Right lobe of liver (tissue), 6 donors: ENCODE measurements around the gene MTG1. TPM values are rescaled to one million over a fixed set of nuclear protein-coding genes. Genes with fewer than 3 reads are reported as not detected.

Source experiments
- ATAC-seq, 4 donors: fragments of 200-7000 bp; cut with Tn5 transposase; one replicate each; pipeline ENCODE4 v1.9.1; 2020; ENCODE audit warnings: mild to moderate bottlenecking in 4 of 4, moderate library complexity in 4 of 4
- DNase-seq, 3 donors: peaks; one replicate each; pipeline ENCODE4 v3.0.0-alpha.2; 2020
- H3K27ac ChIP-seq, 3 donors: fragments of 200-600 bp; one replicate each; pipeline ENCODE4 v1.8.0; 2022
- H3K27me3 ChIP-seq, 2 donors: fragments of 200-600 bp; one replicate each; pipeline ENCODE4 v1.8.0; 2022
- H3K36me3 ChIP-seq, 4 donors: fragments of 200-600 bp; sonication (generic) in 1 of 4; one replicate each; pipeline versions ENCODE4 v1.5.1 to v1.8.0; 2017 to 2022; ENCODE audit warnings: control low read depth in 1 of 4
- H3K4me1 ChIP-seq, 4 donors: fragments of 200-600 bp; sonication (generic) in 1 of 4; one replicate each; pipeline versions ENCODE4 v1.5.1 to v1.8.0; 2017 to 2022; ENCODE audit warnings: control low read depth in 1 of 4
- H3K4me3 ChIP-seq, 3 donors: fragments of 200-600 bp; one replicate each; pipeline ENCODE4 v1.8.0; 2022
- H3K9me3 ChIP-seq, 4 donors: fragments of 200-600 bp; sonication (generic) in 1 of 4; one replicate each; pipeline versions ENCODE4 v1.5.1 to v1.8.0; 2017 to 2022; ENCODE audit warnings: control low read depth in 1 of 4
- POLR2A ChIP-seq: fragments of 450-650 bp; IDR thresholded peaks from one replicate; pipeline ENCODE4 v1.6.1; 2017; ENCODE audit warnings: antibody characterized with exemption, mild to moderate bottlenecking
- WGBS: methylation state at CpG from one replicate; pipeline ENCODE4 v1.1.6; 2018; ENCODE audit warnings: low coverage, low lambda C conversion rate; ENCODE audit not compliant: insufficient coverage; ENCODE audit errors: missing lambda C conversion rate; 5-methylcytosine and 5-hydroxymethylcytosine counted together
- intact Hi-C, 2 donors: fragments of 100-400 bp; cut with DNase I; formaldehyde crosslinking; loops; one replicate each; pipeline versions ENCODE4 v1.11.2 to v1.14.1; 2022
- total RNA-seq, 6 experiments: library from RNA; depleted of rRNA in 2 of 6; stranded (reverse); fragments of >200 nt in 2 of 6; fragmentation: NEBNext Ultra II Directional in 3 of 6; extraction: Animal tissue kit (Norgen Biotek cat#: 25700) in 3 of 6; gene quantifications; one replicate each; pipeline versions ENCODE4 v1.1.0 to v1.2.4, GENCODE V29; 2016 to 2023
- TF ChIP-seq, protein P1 (sequence below), 4 donors: fragments of 200-600 bp in 3 of 4; fragments of 450-650 bp in 1 of 4; IDR thresholded peaks; one replicate each; pipeline versions ENCODE4 v1.5.1 to v1.8.0; 2016 to 2022; ENCODE audit warnings: antibody characterized with exemption in 4 of 4, mild to moderate bottlenecking in 2 of 4
- donor health status: DM: no; HTN: yes; CAD: no.
- donor health status: DM: no; HTN: no; CAD: no.
- donor health status: DM: no; HTN: no; CAD: no.
- donor health status: DM: no; HTN: yes; CAD: no.
- donor health status: DM: no; HTN: yes; CAD: no.

The MTG1 gene
- total RNA-seq, 6 experiments from 2014 or later, result 25.1 to 45.7 (median 34.5) TPM

DNA sequence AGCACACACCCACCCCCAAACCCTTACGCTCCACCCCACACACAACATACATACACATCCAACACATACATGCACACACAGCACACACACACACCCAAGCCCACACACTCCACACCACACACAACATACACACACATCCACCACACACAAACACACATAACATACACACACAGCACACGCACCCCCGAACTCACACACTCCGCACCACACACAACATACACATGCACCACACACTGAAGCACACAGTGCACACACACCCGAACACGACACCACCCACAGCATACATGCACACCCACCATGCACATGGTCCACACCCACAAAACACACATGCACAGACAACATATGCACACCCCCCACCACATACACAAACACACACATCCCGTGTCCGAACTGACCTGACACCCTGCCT, 44.8 kb upstream of the MTG1 start:
- WGBS, result 89% methylated on average over 7 of the region's 8 CpGs
- ATAC-seq, result no peak
- TF ChIP-seq, protein P1, sequence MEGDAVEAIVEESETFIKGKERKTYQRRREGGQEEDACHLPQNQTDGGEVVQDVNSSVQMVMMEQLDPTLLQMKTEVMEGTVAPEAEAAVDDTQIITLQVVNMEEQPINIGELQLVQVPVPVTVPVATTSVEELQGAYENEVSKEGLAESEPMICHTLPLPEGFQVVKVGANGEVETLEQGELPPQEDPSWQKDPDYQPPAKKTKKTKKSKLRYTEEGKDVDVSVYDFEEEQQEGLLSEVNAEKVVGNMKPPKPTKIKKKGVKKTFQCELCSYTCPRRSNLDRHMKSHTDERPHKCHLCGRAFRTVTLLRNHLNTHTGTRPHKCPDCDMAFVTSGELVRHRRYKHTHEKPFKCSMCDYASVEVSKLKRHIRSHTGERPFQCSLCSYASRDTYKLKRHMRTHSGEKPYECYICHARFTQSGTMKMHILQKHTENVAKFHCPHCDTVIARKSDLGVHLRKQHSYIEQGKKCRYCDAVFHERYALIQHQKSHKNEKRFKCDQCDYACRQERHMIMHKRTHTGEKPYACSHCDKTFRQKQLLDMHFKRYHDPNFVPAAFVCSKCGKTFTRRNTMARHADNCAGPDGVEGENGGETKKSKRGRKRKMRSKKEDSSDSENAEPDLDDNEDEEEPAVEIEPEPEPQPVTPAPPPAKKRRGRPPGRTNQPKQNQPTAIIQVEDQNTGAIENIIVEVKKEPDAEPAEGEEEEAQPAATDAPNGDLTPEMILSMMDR (IDR thresholded peaks at IDR 0.05), result no peak
- TF ChIP-seq POLR2A, result no peak
- peaks cover 0 to 55% (median 25%) of the 10 kb centered on the region in 4 donors for H3K4me1 ChIP-seq
- H3K9me3 ChIP-seq, result no peaks in the 10 kb centered on the region
- H3K27me3 ChIP-seq, result no peaks in the 10 kb centered on the region
- no peak for DNase-seq
- intact Hi-C loops, result no loop called here
- H3K36me3 ChIP-seq, result peaks cover 0 to 4% (median 0%) of the 10 kb centered on the region in 4 donors
- H3K27ac ChIP-seq, result peak overlapping the region in 1 of 3 donors; percentile 67
- H3K4me3 ChIP-seq, result no peak overlapping the region

DNA sequence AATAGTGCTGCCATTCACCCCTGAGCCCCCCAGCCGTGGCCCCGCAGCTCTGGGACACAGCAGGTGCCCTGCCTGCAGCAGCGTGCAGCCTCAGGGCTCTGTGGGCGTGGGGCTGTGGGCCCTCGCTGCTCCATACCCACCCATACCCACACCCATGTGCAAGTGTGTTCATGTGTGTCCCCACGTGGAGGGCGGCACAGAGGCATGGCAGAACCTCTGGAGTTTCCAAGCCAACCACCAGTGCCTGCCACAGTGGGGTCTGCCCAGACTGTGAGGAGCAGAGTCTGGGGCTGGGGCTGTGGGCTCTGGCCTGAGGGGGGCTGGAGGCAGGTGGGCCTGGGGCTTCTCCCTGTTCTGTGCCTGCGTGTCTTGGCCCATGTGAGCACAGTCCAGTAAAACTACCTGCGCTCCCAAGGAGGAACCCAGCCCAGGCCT, 44.4 kb upstream of the MTG1 start:
- intact Hi-C loops, result no loop called here
- peaks cover 0 to 59% (median 27%) of the 10 kb centered on the region in 4 donors for H3K4me1 ChIP-seq
- H3K27ac ChIP-seq, result peak overlapping the region in 1 of 3 donors; percentile 67
- no peak overlapping the region for H3K4me3 ChIP-seq
- ATAC-seq (no peak), DNase-seq (no peak)
- TF ChIP-seq, protein P1 (IDR thresholded peaks at IDR 0.05), result no peak
- TF ChIP-seq POLR2A, result no peak
- H3K36me3 ChIP-seq, result peaks cover 0 to 4% (median 0%) of the 10 kb centered on the region in 4 donors
- H3K9me3 ChIP-seq, result no peaks in the 10 kb centered on the region
- WGBS, result 84% methylated on average over 5 of the region's 9 CpGs
- H3K27me3 ChIP-seq, result no peaks in the 10 kb centered on the region

DNA sequence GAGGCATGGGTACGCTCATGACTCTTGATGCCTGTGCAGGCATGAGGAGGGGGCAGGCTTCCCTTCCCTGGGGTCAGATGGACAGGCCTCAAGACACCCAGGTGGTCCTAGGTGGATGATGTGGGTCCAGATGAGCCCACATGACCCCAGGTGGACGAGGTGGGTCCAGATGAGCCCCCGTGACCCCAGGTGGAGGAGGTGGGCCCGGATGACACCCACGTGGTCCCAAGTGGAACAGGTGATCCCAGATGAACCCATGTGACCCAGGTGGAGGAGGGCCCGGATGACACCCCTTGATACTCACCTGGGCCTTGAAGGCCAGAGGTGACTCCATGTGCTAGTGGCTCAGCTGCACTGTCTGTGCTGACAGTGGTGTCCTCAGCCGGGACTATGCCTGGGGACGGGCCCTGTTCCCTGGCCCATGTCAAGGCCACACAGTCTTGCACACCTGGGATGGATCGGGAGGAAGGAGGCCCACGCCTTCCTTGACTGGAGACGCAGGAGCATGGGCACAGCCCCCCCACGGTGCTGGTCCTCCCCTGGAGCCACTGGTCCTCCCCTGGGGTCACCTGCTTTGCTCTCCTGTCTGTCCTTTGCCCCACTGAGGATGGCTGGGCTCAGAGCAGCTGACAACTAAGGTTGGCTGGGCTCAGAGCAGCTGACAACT, 43.5 kb upstream of the MTG1 start:
- ATAC-seq, result peak in 3 of 4 donors; percentile 0
- no peak for TF ChIP-seq POLR2A
- TF ChIP-seq, protein P1 (IDR thresholded peaks at IDR 0.05), result no peak
- no peak for DNase-seq
- intact Hi-C loops, result no loop called here
- no peaks in the 10 kb centered on the region for H3K27me3 ChIP-seq
- H3K27ac ChIP-seq, result peak overlapping the region in 2 of 3 donors; percentile 26 to 67
- peaks cover 0 to 4% (median 0%) of the 10 kb centered on the region in 4 donors for H3K36me3 ChIP-seq
- peaks cover 0 to 67% (median 31%) of the 10 kb centered on the region in 4 donors for H3K4me1 ChIP-seq
- 33% methylated on average over 3 of the region's 12 CpGs for WGBS
- no peaks in the 10 kb centered on the region for H3K9me3 ChIP-seq
- no peak overlapping the region for H3K4me3 ChIP-seq

DNA sequence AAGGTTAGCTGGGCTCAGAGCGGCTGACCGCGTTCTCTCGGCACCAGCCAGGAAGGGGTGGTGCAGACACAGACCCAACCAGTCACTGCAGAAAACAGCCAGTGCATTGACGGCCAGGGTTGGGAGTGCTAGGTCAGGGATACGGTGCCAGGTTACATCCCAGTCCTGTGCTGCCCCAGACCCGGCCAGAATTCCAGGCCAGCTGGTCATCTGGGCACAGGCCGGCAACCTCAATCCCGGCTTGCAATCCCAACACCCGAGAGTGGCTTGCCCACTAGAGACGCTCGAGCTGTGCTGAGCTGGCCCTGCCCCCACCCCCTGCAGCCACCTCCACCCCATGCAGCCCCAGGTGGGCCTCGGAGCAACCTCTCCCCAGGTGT, 43.0 kb upstream of the MTG1 start:
- Histone ChIP-seq H3K27ac (peak overlapping the region in 1 of 3 donors; percentile 67), H3K4me3 (no peak overlapping the region), H3K36me3 (peaks cover 0 to 4% (median 0%) of the 10 kb centered on the region in 4 donors), H3K27me3 (no peaks in the 10 kb centered on the region), H3K9me3 (no peaks in the 10 kb centered on the region), H3K4me1 (peaks cover 0 to 72% (median 33%) of the 10 kb centered on the region in 4 donors)
- 7% methylated on average over 3 of the region's 13 CpGs for WGBS
- intact Hi-C loops, result no loop called here
- TF ChIP-seq, protein P1 (IDR thresholded peaks at IDR 0.05), result no peak
- TF ChIP-seq POLR2A, result no peak
- ATAC-seq (peak; percentile 29 to 57 (median 48)), DNase-seq (peak; percentile 66 to 94 (median 92))
